ENCODE data around the gene LYPD4. TPM values are rescaled to one million over a fixed set of nuclear protein-coding genes. Genes with fewer than 3 reads are reported as not detected.

LYPD4 gene
- total RNA-seq, 1 experiment from 2014 or later, result not detected

DNA sequence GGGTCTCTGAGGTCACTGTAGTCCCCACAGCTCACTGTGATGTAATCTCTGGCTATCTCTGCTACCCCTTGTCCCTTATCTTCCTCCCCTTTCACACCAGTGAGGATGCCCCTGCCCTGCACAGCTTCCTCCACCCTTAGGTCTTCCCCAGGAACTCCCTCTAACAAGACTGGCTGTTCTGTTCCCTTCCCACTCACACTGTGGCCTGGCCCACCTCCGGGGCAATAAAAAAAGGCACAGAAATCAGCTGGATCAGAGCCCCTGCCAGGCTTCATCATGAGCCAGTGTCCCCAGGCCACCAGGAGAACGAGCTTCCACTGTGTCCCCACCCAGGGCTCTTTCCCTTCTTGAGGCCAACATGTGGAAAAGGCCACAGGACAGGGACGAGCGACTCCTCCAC, 43.5 kb downstream of the LYPD4 start (continued):
- TF ChIP-seq, protein P1, sequence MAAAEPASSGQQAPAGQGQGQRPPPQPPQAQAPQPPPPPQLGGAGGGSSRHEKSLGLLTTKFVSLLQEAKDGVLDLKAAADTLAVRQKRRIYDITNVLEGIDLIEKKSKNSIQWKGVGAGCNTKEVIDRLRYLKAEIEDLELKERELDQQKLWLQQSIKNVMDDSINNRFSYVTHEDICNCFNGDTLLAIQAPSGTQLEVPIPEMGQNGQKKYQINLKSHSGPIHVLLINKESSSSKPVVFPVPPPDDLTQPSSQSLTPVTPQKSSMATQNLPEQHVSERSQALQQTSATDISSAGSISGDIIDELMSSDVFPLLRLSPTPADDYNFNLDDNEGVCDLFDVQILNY (CRISPR knock-in tag; IDR thresholded peaks at IDR 0.05), result no peak
- no peak for TF ChIP-seq JUN (CRISPR knock-in tag; IDR thresholded peaks at IDR 0.05)
- TF ChIP-seq CDX4 (CRISPR knock-in tag; IDR thresholded peaks at IDR 0.05; ENCODE audit: borderline replicate concordance), result no peak
- TF ChIP-seq, protein P2, sequence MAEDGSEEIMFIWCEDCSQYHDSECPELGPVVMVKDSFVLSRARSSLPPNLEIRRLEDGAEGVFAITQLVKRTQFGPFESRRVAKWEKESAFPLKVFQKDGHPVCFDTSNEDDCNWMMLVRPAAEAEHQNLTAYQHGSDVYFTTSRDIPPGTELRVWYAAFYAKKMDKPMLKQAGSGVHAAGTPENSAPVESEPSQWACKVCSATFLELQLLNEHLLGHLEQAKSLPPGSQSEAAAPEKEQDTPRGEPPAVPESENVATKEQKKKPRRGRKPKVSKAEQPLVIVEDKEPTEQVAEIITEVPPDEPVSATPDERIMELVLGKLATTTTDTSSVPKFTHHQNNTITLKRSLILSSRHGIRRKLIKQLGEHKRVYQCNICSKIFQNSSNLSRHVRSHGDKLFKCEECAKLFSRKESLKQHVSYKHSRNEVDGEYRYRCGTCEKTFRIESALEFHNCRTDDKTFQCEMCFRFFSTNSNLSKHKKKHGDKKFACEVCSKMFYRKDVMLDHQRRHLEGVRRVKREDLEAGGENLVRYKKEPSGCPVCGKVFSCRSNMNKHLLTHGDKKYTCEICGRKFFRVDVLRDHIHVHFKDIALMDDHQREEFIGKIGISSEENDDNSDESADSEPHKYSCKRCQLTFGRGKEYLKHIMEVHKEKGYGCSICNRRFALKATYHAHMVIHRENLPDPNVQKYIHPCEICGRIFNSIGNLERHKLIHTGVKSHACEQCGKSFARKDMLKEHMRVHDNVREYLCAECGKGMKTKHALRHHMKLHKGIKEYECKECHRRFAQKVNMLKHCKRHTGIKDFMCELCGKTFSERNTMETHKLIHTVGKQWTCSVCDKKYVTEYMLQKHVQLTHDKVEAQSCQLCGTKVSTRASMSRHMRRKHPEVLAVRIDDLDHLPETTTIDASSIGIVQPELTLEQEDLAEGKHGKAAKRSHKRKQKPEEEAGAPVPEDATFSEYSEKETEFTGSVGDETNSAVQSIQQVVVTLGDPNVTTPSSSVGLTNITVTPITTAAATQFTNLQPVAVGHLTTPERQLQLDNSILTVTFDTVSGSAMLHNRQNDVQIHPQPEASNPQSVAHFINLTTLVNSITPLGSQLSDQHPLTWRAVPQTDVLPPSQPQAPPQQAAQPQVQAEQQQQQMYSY (CRISPR knock-in tag; IDR thresholded peaks at IDR 0.05), result no peak
- TF ChIP-seq ATF1 (CRISPR knock-in tag; IDR thresholded peaks at IDR 0.05), result no peak
- no peak for TF ChIP-seq NR1H2 (CRISPR knock-in tag; IDR thresholded peaks at IDR 0.05)

GRCh38 chr19:41799444-41800000, 45.0 kb downstream of the LYPD4 start:
- ATAC-seq, result no peak
- POLR2A ChIA-PET, result no interaction called here
- Mint-ChIP-seq H3K9me3 (peaks cover 12% of the 10 kb centered on the region), H3K36me3 (no peaks in the 10 kb centered on the region), H3K27ac (no peak overlapping the region), H3K4me1 (peaks cover 7% of the 10 kb centered on the region), H3K27me3 (ENCODE audit: low read depth) (no peaks in the 10 kb centered on the region; the same call in 1 of the 2 replicates), H3K4me3 (no peak overlapping the region)
- DNase-seq (ENCODE audit: low spot score), result no peak
- CTCF ChIA-PET, result interaction anchor here (0.8 to 2.0 kb wide), 2 partner anchors 11 to 73 kb away, joined by 4 read pairs; no protein-coding TSS in a partner anchor
- TF ChIP-seq CREM (CRISPR knock-in tag; IDR thresholded peaks at IDR 0.05) (no peak), ZNF532 (CRISPR knock-in tag; IDR thresholded peaks at IDR 0.05; ENCODE audit: borderline replicate concordance) (no peak), CREB1 (CRISPR knock-in tag; IDR thresholded peaks at IDR 0.05) (no peak), JAZF1 (CRISPR knock-in tag; IDR thresholded peaks at IDR 0.05) (no peak)
- TF ChIP-seq, protein P3, sequence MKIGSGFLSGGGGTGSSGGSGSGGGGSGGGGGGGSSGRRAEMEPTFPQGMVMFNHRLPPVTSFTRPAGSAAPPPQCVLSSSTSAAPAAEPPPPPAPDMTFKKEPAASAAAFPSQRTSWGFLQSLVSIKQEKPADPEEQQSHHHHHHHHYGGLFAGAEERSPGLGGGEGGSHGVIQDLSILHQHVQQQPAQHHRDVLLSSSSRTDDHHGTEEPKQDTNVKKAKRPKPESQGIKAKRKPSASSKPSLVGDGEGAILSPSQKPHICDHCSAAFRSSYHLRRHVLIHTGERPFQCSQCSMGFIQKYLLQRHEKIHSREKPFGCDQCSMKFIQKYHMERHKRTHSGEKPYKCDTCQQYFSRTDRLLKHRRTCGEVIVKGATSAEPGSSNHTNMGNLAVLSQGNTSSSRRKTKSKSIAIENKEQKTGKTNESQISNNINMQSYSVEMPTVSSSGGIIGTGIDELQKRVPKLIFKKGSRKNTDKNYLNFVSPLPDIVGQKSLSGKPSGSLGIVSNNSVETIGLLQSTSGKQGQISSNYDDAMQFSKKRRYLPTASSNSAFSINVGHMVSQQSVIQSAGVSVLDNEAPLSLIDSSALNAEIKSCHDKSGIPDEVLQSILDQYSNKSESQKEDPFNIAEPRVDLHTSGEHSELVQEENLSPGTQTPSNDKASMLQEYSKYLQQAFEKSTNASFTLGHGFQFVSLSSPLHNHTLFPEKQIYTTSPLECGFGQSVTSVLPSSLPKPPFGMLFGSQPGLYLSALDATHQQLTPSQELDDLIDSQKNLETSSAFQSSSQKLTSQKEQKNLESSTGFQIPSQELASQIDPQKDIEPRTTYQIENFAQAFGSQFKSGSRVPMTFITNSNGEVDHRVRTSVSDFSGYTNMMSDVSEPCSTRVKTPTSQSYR (CRISPR knock-in tag; IDR thresholded peaks at IDR 0.05), result no peak
- TF ChIP-seq, protein P4, sequence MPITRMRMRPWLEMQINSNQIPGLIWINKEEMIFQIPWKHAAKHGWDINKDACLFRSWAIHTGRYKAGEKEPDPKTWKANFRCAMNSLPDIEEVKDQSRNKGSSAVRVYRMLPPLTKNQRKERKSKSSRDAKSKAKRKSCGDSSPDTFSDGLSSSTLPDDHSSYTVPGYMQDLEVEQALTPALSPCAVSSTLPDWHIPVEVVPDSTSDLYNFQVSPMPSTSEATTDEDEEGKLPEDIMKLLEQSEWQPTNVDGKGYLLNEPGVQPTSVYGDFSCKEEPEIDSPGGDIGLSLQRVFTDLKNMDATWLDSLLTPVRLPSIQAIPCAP (CRISPR knock-in tag; IDR thresholded peaks at IDR 0.05), result no peak

All from WTC11 (cell line).